ENCODE measurements around the gene OVAAL. TPM values are rescaled to one million over a fixed set of nuclear protein-coding genes. Genes with fewer than 3 reads are reported as not detected.

Gene OVAAL
- total RNA-seq, 2 experiments from 2014 or later: not detected

- no peak overlapping the region for H3K4me3 Mint-ChIP-seq
- H3K36me3 Mint-ChIP-seq (ENCODE audit: low read depth): no peaks in the 10 kb centered on the region
- intact Hi-C loops (cut with micrococcal nuclease): loop anchor here (10.0 kb wide), 1 partner anchor 640 kb away; no protein-coding TSS in a partner anchor
- H3K9me3 Mint-ChIP-seq: no peaks in the 10 kb centered on the region
- DNase-seq: no peak
- TF ChIP-seq CTCF (IDR thresholded peaks at IDR 0.05): no peak
- no peaks in the 10 kb centered on the region for H3K27me3 Mint-ChIP-seq
- H3K4me1 Mint-ChIP-seq (ENCODE audit: low read depth): no peaks in the 10 kb centered on the region
- ATAC-seq: no peak
- ChIA-PET CTCF (interaction anchor here (1.0 to 15.4 kb wide), 4 partner anchors 8 to 338 kb away, joined by 5 to 161 read pairs (median 22); no protein-coding TSS in a partner anchor), POLR2A (no interaction called here)
- no peak overlapping the region for H3K27ac Mint-ChIP-seq
These were observed 33.6 kb upstream of the OVAAL start for GRCh38 chr1:180524915-180525714.

- DNase-seq (no peak), ATAC-seq (no peak)
- Mint-ChIP-seq H3K27ac (no peak overlapping the region), H3K36me3 (ENCODE audit: low read depth) (no peaks in the 10 kb centered on the region), H3K4me1 (ENCODE audit: low read depth) (no peaks in the 10 kb centered on the region), H3K9me3 (no peaks in the 10 kb centered on the region), H3K4me3 (no peak overlapping the region), H3K27me3 (no peaks in the 10 kb centered on the region)
- intact Hi-C loops (cut with micrococcal nuclease): loop anchor here (10.0 kb wide), 1 partner anchor 639 kb away; no protein-coding TSS in a partner anchor
- ChIA-PET POLR2A (no interaction called here), CTCF (interaction anchor here (6.7 to 15.4 kb wide), 2 partner anchors 10 to 337 kb away, joined by 39 to 161 read pairs; no protein-coding TSS in a partner anchor)
- TF ChIP-seq CTCF (IDR thresholded peaks at IDR 0.05): no peak
These were observed 33.1 kb upstream of the OVAAL start for GRCh38 chr1:180525715-180526039.

- Mint-ChIP-seq H3K27ac (no peak overlapping the region), H3K9me3 (no peaks in the 10 kb centered on the region), H3K4me1 (ENCODE audit: low read depth) (no peaks in the 10 kb centered on the region), H3K4me3 (no peak overlapping the region), H3K36me3 (ENCODE audit: low read depth) (no peaks in the 10 kb centered on the region), H3K27me3 (no peaks in the 10 kb centered on the region)
- CTCF ChIA-PET: interaction anchor here (6.7 to 15.4 kb wide), 2 partner anchors 11 to 336 kb away, joined by 39 to 161 read pairs; no protein-coding TSS in a partner anchor
- TF ChIP-seq CTCF (IDR thresholded peaks at IDR 0.05): no peak
- intact Hi-C loops (cut with micrococcal nuclease): loop anchor here (10.0 kb wide), 1 partner anchor 638 kb away; no protein-coding TSS in a partner anchor
- ATAC-seq (no peak), DNase-seq (no peak)
- POLR2A ChIA-PET: interaction anchor here (0.6 kb wide), 1 partner anchor 429 kb away, joined by 3 read pairs; no protein-coding TSS in a partner anchor
These were observed 31.6 kb upstream of the OVAAL start for GRCh38 chr1:180527101-180527669.

- Mint-ChIP-seq H3K9me3 (no peaks in the 10 kb centered on the region), H3K36me3 (ENCODE audit: low read depth) (no peaks in the 10 kb centered on the region), H3K27me3 (no peaks in the 10 kb centered on the region), H3K4me1 (ENCODE audit: low read depth) (no peaks in the 10 kb centered on the region), H3K4me3 (no peak overlapping the region), H3K27ac (no peak overlapping the region)
- TF ChIP-seq CTCF (IDR thresholded peaks at IDR 0.05): no peak
- POLR2A ChIA-PET: interaction anchor here (2.1 kb wide), 1 partner anchor 26 kb away, joined by 5 read pairs; no protein-coding TSS in a partner anchor
- DNase-seq (no peak), ATAC-seq (no peak)
- CTCF ChIA-PET: interaction anchor here (1.0 to 15.4 kb wide), 4 partner anchors 10 to 353 kb away, joined by 3 to 161 read pairs (median 21); no protein-coding TSS in a partner anchor
- intact Hi-C loops (cut with micrococcal nuclease): loop anchor here (10.0 kb wide), 1 partner anchor 636 kb away; no protein-coding TSS in a partner anchor
These were observed 29.8 kb upstream of the OVAAL start for GRCh38 chr1:180528868-180529470.

Data from activated CD8-positive, alpha-beta T cell treated with anti-CD3 and anti-CD28 coated beads for 36 hours (primary cell).